CD8-positive, alpha-beta memory T cell (primary cell): ENCODE data around the gene YBX2. TPM values are rescaled to one million over a fixed set of nuclear protein-coding genes. Genes with fewer than 3 reads are reported as not detected.
A peak's percentile ranks its signal among the peaks of the same experiment; 100 is the strongest.

Source experiments
- CTCF ChIA-PET: fragments of 350-600 bp; sonication (Branson Sonifier 250); formaldehyde crosslinking; loops from one replicate; lab custom pipeline; 2021; ENCODE audit warnings: antibody characterized with exemption; lab: Charles Lee
- POLR2A ChIA-PET: fragments of 350-600 bp; sonication (Branson Sonifier 250); formaldehyde crosslinking; loops from one replicate; lab custom pipeline; 2021; ENCODE audit warnings: antibody characterized with exemption; lab: Charles Lee
- DNase-seq, 5 donors: peaks; one replicate each; pipeline versions ENCODE4 v3.0.0 to v3.0.0-alpha.2; 2020 to 2022; ENCODE audit warnings: mixed read lengths in 1 of 5
- H3K27ac ChIP-seq: one replicate; pipeline ENCODE4 v1.7.0; 2013; ENCODE audit warnings: low read depth, mild to moderate bottlenecking, low read length, moderate library complexity
- H3K27me3 ChIP-seq: 2 replicates; pipeline ENCODE4 v1.7.0; 2013; ENCODE audit warnings: low read length, mild to moderate bottlenecking; ENCODE audit not compliant: insufficient read depth, poor library complexity, severe bottlenecking
- H3K36me3 ChIP-seq: 2 replicates; pipeline ENCODE4 v1.7.0; 2013; ENCODE audit warnings: mild to moderate bottlenecking, low read length, moderate library complexity; ENCODE audit not compliant: insufficient read depth
- H3K4me1 ChIP-seq: 2 replicates; pipeline ENCODE4 v1.7.0; 2013; ENCODE audit warnings: mild to moderate bottlenecking, low read length, moderate library complexity; ENCODE audit not compliant: insufficient read depth
- H3K4me3 ChIP-seq: 2 replicates; pipeline ENCODE4 v1.7.0; 2013; ENCODE audit warnings: mild to moderate bottlenecking, low read length
- H3K9me3 ChIP-seq: 2 replicates; pipeline ENCODE4 v1.7.0; 2013; ENCODE audit warnings: mild to moderate bottlenecking, low read length
- H3K27ac Mint-ChIP-seq, 8 donors: one replicate each; pipeline ENCODE4 v1.8.0; 2020 to 2021; ENCODE audit warnings: mixed read lengths in 8 of 8, mild to moderate bottlenecking in 6 of 8, inconsistent platforms in 3 of 8, moderate library complexity in 3 of 8
- H3K27me3 Mint-ChIP-seq, 2 donors: one replicate each; pipeline ENCODE4 v1.8.0; 2020 to 2021; ENCODE audit warnings: mixed read lengths in 2 of 2, mild to moderate bottlenecking in 1 of 2, moderate library complexity in 1 of 2
- H3K36me3 Mint-ChIP-seq, 3 donors: one replicate each; pipeline ENCODE4 v1.8.0; 2020 to 2021; ENCODE audit warnings: mixed read lengths in 3 of 3, inconsistent platforms in 1 of 3, mild to moderate bottlenecking in 1 of 3
- H3K4me1 Mint-ChIP-seq, 3 donors: one replicate each; pipeline ENCODE4 v1.8.0; 2020 to 2021; ENCODE audit warnings: mixed read lengths in 3 of 3, inconsistent platforms in 1 of 3, mild to moderate bottlenecking in 1 of 3
- H3K4me3 Mint-ChIP-seq, 7 donors: one replicate each; pipeline ENCODE4 v1.8.0; 2020 to 2021; ENCODE audit warnings: mixed read lengths in 7 of 7, mild to moderate bottlenecking in 6 of 7, moderate library complexity in 4 of 7, inconsistent platforms in 2 of 7
- H3K9me3 Mint-ChIP-seq, 5 donors: one replicate each; pipeline ENCODE4 v1.8.0; 2020 to 2022; ENCODE audit warnings: mixed read lengths in 5 of 5, mild to moderate bottlenecking in 3 of 5, moderate library complexity in 2 of 5, inconsistent platforms in 1 of 5
- polyA plus RNA-seq: library from polyadenylated mRNA; unstranded; fragments of 300-500 nt; fragmentation: Illumina TruSeq; gene quantifications from one replicate; pipeline ENCODE4 v1.2.3, GENCODE V29; 2021
- total RNA-seq, 2 experiments: library from RNA; stranded (reverse); gene quantifications; one replicate each; pipeline ENCODE4 v1.2.3, GENCODE V29; 2021

Gene YBX2
- total and polyA plus RNA-seq, 3 experiments from 2014 or later = 0.07 to 0.26 TPM; not detected in 1

GRCh38 chr17:7308625-7309433, 14.4 kb upstream of the YBX2 start:
- POLR2A ChIA-PET = interaction anchor here (0.5 to 3.2 kb wide), 6 partner anchors 15 to 264 kb away, joined by 3 to 16 read pairs (median 7); partner anchors contain the start of gene ACAP1

GRCh38 chr17:7307686-7308624, 13.5 kb upstream of the YBX2 start:
- peak overlapping the region; percentile 97 to 99 (median 99) for H3K27ac Mint-ChIP-seq
- peaks cover 33% of the 10 kb centered on the region for H3K36me3 ChIP-seq
- CTCF ChIA-PET = interaction anchor here (0.8 to 1.7 kb wide), 3 partner anchors 12 to 41 kb away, joined by 3 to 8 read pairs (median 4); no protein-coding TSS in a partner anchor

More at GRCh38 chr17:7308625-7309433, 14.4 kb upstream of the YBX2 start:
- Mint-ChIP-seq H3K4me3 (peak overlapping the region; percentile 91 to 98 (median 95)), H3K9me3 (peaks cover 0 to 1% (median 0%) of the 10 kb centered on the region in 5 donors), H3K27ac (peak overlapping the region; percentile 97 to 99 (median 99)), H3K4me1 (peaks cover 51 to 56% (median 53%) of the 10 kb centered on the region in 3 donors), H3K27me3 (peaks cover 0 to 13% of the 10 kb centered on the region in 2 donors), H3K36me3 (peaks cover 13 to 65% (median 14%) of the 10 kb centered on the region in 3 donors)
- H3K27me3 ChIP-seq = no peaks in the 10 kb centered on the region
- H3K4me3 ChIP-seq = peak overlapping the region; percentile 60
- peak overlapping the region; percentile 98 for H3K27ac ChIP-seq
- peak; percentile 79 to 95 (median 90) for DNase-seq
- H3K9me3 ChIP-seq = no peaks in the 10 kb centered on the region
- peaks cover 47% of the 10 kb centered on the region for H3K4me1 ChIP-seq
- CTCF ChIA-PET = interaction anchor here (0.7 to 1.7 kb wide), 6 partner anchors 13 to 43 kb away, joined by 3 to 8 read pairs (median 4); partner anchors contain the start of gene ACAP1
- peaks cover 41% of the 10 kb centered on the region for H3K36me3 ChIP-seq

DNA sequence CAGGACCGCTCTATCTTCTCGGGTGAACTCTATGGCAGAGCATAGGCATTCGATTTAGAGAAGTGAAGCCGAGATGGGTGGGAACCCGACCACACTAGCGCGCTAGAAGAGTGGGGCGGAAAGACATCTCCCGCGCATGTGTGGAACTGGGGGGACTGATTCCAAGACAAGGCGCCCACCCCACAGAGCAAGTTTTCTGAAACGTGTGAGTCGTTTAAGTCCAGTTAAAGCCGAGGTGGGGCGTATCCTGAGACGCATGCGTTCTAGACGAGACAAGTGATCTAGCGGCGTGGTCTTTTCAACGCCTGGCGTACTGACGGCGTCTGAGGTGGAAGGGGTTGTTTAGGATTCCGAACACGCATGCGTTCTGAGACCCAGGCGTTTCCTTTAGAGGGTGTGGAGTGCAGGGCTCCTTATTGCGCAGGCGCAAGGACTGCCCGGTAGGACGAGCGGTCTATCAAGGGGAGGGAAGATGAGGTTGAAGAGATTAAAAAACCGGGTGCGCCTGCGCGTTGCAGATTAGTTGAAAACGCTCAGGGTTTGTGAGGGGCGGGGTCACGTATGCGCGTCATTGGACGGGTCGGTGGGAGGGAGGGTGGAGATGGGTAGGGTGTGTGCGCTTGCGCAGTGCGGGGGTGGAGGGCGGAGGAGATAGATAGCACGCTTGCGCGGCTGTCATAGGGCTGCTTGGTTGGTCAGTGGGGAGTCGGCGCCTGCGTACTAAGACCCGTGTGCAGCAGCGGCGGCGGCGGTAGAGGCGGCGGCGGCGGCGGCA, 12.7 kb upstream of the YBX2 start, which contains the start of gene EIF5A:
Gene EIF5A, plus strand, starts transcription at position 718 of the 775 bp plus-strand sequence. CDS start 2,008 bp downstream, outside the sequence.
- Histone ChIP-seq H3K9me3 (no peaks in the 10 kb centered on the region), H3K27me3 (no peaks in the 10 kb centered on the region), H3K4me1 (peaks cover 30% of the 10 kb centered on the region), H3K27ac (peak within 1 kb of the TSS; percentile 98), H3K36me3 (peaks cover 24% of the 10 kb centered on the region), H3K4me3 (peak within 1 kb of the TSS; percentile 62)
- Mint-ChIP-seq H3K27me3 (peaks cover 0 to 5% of the 10 kb centered on the region in 2 donors), H3K36me3 (peaks cover 12 to 48% (median 13%) of the 10 kb centered on the region in 3 donors), H3K4me1 (peaks cover 36 to 39% (median 38%) of the 10 kb centered on the region in 3 donors), H3K4me3 (peak within 1 kb of the TSS; percentile 92 to 99 (median 95)), H3K9me3 (peaks cover 0 to 1% (median 0%) of the 10 kb centered on the region in 5 donors), H3K27ac (peak within 1 kb of the TSS; percentile 97 to 99 (median 99))
- CTCF ChIA-PET = interaction anchor here (2.2 kb wide), 1 partner anchor 49 kb away, joined by 9 read pairs; the partner anchor contains the start of gene TMEM95
- peak; percentile 100 for DNase-seq
- POLR2A ChIA-PET = no interaction called here

More at GRCh38 chr17:7307686-7308624, 13.5 kb upstream of the YBX2 start:
- Mint-ChIP-seq H3K27me3 (peaks cover 0 to 7% of the 10 kb centered on the region in 2 donors), H3K4me3 (peak overlapping the region; percentile 92 to 99 (median 95)), H3K36me3 (peaks cover 13 to 56% (median 14%) of the 10 kb centered on the region in 3 donors), H3K4me1 (peaks cover 44 to 47% (median 45%) of the 10 kb centered on the region in 3 donors), H3K9me3 (peaks cover 0 to 1% (median 0%) of the 10 kb centered on the region in 5 donors)
- peak in 3 of 5 donors; percentile 51 to 81 (median 56) for DNase-seq
- H3K4me3 ChIP-seq = peak overlapping the region; percentile 60
- POLR2A ChIA-PET = interaction anchor here (2.0 to 3.2 kb wide), 2 partner anchors 22 to 29 kb away, joined by 9 to 16 read pairs; partner anchors contain the start of gene ACAP1
- H3K27me3 ChIP-seq = no peaks in the 10 kb centered on the region
- H3K4me1 ChIP-seq = peaks cover 38% of the 10 kb centered on the region
- peak overlapping the region; percentile 98 for H3K27ac ChIP-seq
- no peaks in the 10 kb centered on the region for H3K9me3 ChIP-seq

DNA sequence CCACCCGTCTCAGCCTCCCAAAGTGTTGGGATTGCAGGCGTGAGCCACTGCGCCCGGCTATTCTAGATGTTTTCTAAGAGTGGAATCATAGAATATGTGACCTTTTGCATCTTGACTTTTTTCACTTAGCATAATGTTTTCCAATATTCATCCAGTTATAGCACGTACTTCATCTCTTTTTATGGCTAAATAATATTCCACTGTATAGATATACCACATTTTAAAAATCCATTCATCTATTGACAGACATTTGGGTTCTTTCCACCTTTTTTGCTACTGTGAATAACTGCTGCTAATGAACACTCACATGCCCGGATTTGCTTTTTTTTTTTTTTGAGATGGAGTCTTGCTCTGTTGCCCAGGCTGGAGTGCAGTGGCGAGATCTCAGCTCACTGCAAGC, 9.7 kb upstream of the YBX2 start:
- Mint-ChIP-seq H3K36me3 (peaks cover 0 to 18% (median 0%) of the 10 kb centered on the region in 3 donors), H3K4me3 (peak overlapping the region in 2 of 7 donors; percentile 6 to 24), H3K27me3 (peaks cover 0 to 5% of the 10 kb centered on the region in 2 donors), H3K4me1 (peaks cover 12% of the 10 kb centered on the region in 3 donors), H3K27ac (peak overlapping the region in 1 of 8 donors; percentile 45), H3K9me3 (peaks cover 0 to 1% (median 0%) of the 10 kb centered on the region in 5 donors)
- no peaks in the 10 kb centered on the region for H3K9me3 ChIP-seq
- no peak overlapping the region for H3K4me3 ChIP-seq
- H3K27ac ChIP-seq = no peak overlapping the region
- ChIA-PET POLR2A (interaction anchor here (1.1 kb wide), 1 partner anchor 23 kb away, joined by 3 read pairs; no protein-coding TSS in a partner anchor), CTCF (interaction anchor here (1.6 to 2.6 kb wide), 3 partner anchors 8 to 383 kb away, joined by 3 to 17 read pairs (median 5); partner anchors contain the start of gene SLC2A4)
- peaks cover 6% of the 10 kb centered on the region for H3K4me1 ChIP-seq
- no peaks in the 10 kb centered on the region for H3K27me3 ChIP-seq
- H3K36me3 ChIP-seq = no peaks in the 10 kb centered on the region
- no peak for DNase-seq

DNA sequence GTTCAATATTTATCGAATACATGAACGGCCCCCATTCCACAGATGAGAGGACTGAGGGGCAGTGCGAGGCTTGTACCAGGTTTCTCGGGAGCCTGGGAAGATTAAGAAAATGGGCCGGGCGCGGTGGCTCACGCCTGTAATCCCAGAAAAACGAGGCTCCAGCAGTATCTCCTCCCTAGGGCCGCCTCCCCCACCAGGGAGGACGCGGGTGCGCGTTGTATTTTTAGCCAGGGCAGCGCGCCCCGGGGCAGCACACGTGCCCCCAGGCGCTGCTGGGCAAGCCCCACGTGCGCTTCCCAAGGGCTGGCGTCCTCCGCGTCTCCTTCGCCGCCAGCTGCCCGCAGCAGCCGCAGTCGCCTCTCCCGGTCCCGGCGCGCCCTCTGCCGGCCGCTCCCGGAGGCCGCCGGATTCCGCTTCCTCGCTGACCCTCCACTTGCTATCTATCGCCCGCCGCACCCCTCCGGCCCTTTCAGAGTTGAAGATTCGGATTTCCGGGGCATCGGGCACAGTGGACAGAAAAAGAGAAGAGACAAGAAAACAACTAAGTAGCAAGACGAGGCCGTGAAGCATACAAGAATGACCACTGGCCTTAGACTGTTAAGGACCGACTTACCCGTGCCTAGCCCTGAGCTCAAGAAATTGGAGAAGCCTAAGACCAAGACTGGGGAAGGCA, 1.9 kb upstream of the YBX2 start:
- no peaks in the 10 kb centered on the region for H3K36me3 Mint-ChIP-seq
- peak in 4 of 5 donors; percentile 56 to 68 (median 60) for DNase-seq
- POLR2A ChIA-PET = interaction anchor here (0.6 to 2.1 kb wide), 8 partner anchors 9 to 160 kb away, joined by 3 to 9 read pairs (median 4); partner anchors contain the start of genes ACAP1 and SLC2A4
- H3K27me3 Mint-ChIP-seq = peaks cover 20 to 23% of the 10 kb centered on the region in 2 donors
- CTCF ChIA-PET = interaction anchor here (0.7 to 4.8 kb wide), 32 partner anchors 9 to 265 kb away, joined by 3 to 87 read pairs (median 5); partner anchors contain the start of genes ACADVL, ACAP1, DLG4 and GABARAP
- H3K4me1 Mint-ChIP-seq = peaks cover 14 to 27% (median 22%) of the 10 kb centered on the region in 3 donors
- no peaks in the 10 kb centered on the region for H3K9me3 ChIP-seq
- no peaks in the 10 kb centered on the region for H3K36me3 ChIP-seq
- no peak overlapping the region for H3K27ac ChIP-seq
- no peak overlapping the region for H3K27ac Mint-ChIP-seq
- H3K4me3 Mint-ChIP-seq = peak overlapping the region in 4 of 7 donors; percentile 19 to 48 (median 46)
- H3K9me3 Mint-ChIP-seq = peaks cover 0 to 2% (median 0%) of the 10 kb centered on the region in 5 donors
- peaks cover 7% of the 10 kb centered on the region for H3K27me3 ChIP-seq
- no peak overlapping the region for H3K4me3 ChIP-seq
- peaks cover 24% of the 10 kb centered on the region for H3K4me1 ChIP-seq
